HG02610 (cell line): Measurements from ENCODE around the gene OSBPL1A.
"Not testable (repeated sequence)": the region's sequence is repeated elsewhere in the genome, so short reads cannot be mapped to it uniquely, and the experiment has no call there.

Experiments used
- ATAC-seq: cut with Tn5 transposase; IDR thresholded peaks from one replicate; pipeline ENCODE4 v1.9.1; 2021; ENCODE audit warnings: mild to moderate bottlenecking, moderate library complexity; ENCODE audit not compliant: unreplicated experiment

Gene OSBPL1A

DNA sequence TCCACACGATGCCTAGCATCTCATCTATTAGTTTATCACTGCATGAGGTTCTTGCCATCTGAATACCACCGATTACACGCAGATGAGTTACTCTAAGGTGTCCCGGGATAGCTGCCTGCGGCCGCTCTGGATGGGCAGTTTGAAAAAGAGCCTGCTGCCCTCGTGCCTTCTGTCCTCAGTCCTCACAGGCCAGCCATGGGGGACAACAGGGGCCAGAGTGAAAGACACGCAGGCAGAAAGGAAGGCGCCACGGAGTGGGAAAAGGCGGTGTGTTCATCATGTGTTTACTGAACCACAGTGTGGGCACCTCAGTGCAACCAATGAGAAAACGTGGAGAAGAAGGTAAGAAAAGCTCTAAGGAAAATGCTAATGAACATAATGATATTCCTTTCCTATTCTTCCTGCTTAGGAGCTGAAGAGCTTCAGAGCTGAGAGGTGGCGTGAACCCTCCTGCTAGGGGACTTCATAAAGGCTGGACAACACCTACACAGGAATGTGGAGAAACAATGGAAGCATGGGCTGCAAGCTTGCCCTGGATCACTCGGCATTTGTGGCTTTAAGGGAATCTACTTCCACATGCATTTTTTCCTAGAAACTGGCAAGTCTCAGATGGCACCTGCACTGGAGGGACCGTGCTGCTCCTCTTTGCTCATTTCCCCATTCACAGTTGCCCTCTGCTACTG is 207.8 kb downstream of the OSBPL1A start:
- ATAC-seq: no peak

DNA sequence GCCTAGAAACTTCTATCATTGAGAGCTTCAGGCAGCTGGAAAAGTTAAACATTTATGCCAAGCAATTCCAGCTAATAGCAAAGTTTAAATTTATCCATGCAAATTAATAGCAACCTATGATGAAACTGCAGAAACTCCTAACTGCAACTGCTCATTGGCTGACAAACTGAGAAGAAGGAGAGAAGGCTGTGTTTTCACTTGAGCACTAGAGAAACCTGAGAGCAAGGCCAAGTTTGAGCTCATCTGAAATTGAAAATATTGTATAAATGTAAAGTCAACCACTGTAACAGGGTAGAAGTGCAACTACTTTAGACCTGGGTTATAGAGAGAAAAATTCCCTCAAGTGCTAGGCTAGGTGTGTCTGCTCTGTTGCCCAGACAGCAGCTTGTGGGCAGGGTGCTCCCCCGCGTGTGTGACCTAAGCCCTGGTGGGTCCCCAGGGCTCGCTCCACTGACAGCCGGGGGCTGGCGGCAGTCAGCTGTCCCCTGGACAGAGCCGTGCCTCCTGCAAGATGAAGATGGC is 208.6 kb downstream of the OSBPL1A start:
- peak; percentile 83 for ATAC-seq

- no peak for ATAC-seq
Observed at GRCh38 chr18:24188120-24188519, 209.5 kb downstream of the OSBPL1A start.

DNA sequence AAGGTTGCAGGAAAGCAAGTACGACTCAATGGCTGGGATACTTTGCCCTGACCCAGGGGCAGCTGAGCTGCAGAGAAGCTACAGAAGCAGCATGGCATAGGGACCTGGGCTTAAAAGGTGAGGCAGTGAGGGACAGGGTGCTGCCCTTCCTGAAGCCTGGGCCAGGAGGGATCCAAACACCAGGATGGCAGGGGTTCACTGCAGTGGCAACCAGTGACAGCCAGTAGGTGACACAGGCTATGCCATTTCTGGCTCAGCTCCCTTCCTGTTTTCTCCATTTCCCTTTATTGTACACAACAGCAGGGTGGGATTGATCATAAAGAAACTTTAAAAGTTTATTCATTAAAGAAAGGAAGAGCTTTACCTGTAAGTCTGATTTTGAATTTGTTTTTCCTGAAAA is 209.9 kb downstream of the OSBPL1A start:
- ATAC-seq: no peak

DNA sequence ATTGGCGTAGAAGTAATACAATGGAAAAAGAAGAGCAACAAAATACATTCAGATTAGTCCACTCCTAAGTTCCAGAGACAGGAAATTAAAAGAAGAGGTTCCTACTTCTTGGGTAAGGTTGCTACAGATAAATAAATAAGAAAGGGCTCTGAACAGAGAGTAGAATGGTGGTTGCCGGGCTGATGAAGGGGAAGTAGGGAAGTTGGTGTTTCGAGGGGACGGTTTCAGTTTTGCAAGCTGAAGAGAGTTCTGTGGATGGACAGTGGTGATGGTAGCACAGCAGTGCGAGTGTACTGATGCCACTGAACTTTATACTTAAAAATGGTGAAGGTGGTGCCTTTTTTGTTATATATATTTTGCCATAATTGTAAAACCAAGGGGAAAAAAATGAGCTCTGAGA is 210.6 kb downstream of the OSBPL1A start:
- ATAC-seq: peak; percentile 54

DNA sequence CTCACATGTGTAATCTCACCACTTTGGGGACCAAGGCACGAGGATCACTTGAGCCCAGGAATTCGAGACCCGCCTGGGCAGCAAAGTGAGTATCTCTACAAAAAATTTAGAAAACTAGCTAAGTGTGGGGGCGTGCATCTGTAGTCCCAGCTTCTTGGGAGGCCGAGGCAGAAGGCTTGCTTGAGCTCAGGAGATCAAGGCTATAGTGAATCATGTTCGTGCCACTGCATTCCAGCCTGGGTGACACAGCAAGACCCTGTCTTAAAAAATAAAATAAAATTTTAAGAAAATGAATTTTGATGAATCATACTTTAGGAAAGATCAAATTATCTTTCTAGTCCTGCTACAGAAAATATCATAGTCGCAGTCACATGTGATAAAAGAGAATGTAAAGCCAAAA is 211.8 kb downstream of the OSBPL1A start:
- ATAC-seq: no peak

- no peak for ATAC-seq
Observed at GRCh38 chr18:24181806-24182205, 215.8 kb downstream of the OSBPL1A start.

DNA sequence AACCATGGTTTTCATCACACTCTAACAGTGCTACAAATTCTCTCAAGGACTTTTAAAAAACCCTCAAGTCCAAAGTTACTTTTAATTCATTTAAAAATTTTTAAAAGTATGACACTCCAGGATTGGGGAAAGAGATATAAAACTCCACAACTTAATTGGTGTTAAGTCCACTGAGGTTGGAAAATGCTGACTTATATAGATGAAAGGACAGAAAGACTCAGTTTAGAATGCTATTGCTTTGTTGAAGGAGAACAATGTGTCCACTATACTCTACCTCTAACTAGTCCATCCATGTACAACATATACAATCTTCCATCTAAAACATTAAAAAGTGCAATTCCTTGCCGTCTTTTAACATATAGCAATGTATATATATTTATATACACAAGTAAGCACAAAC is 217.6 kb downstream of the OSBPL1A start:
- no peak for ATAC-seq

- no peak for ATAC-seq
Observed at GRCh38 chr18:24177499-24178133, 220.0 kb downstream of the OSBPL1A start.

- peak; percentile 80 for ATAC-seq
Observed at GRCh38 chr18:24176727-24177416, 220.8 kb downstream of the OSBPL1A start.

DNA sequence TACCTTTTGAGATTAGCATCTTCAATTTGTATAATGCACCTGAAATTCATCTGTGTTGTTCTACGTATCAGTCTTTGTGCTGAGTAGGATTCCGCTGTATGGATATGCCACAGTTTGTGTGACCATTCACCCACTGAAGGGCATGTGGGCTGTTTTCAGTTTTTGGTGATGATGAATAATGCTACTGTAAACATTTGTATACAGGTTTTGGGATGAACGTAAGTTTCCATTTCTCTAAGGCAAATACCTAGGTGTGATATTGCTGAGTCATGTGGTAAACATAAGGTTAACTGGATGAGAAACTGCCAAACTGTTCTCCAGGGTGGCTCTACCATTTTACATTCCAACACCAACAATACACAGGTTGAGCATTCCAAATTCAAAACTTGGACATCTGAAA is 223.6 kb downstream of the OSBPL1A start:
- ATAC-seq: peak; percentile 50

DNA sequence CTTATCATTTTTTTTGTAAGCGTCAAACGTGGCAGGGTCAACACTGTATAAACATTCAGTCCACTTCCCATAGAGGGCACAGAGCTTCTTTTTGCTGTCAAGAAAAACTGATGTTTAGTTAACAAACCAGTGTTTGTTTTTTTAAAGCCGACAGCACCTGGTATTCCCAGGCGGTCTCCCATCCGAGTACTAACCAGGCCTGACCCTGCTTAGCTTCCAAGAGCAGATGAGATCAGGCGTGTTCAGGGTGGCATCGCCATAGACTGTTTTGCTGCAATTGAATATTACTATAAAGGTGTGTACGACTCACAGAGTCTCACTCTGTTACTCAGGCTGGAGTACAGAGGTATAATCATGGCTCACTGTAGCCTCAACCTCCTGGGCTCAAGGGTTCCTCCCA is 227.3 kb downstream of the OSBPL1A start:
- ATAC-seq: no peak

DNA sequence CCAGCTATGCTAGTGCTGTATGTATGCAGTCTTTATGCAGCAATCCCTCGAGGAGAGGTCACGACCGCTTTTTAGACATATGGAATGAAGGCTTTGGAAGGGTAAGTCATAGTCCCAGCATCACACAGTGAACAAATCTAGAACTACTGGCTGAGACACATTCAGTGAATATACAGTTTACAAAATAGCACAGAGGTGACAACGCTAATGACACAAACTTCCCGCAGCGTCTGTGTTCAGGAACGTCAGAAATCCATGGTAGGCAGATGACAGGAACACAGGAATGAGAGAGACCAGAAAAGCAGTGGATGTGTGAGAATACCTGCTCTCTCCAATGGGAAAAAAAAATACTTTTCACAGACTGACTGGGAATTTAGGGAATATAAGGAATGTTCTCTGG is 229.1 kb downstream of the OSBPL1A start:
- ATAC-seq: no peak

- ATAC-seq: no peak
Observed at GRCh38 chr18:24161304-24161703, 236.3 kb downstream of the OSBPL1A start.

DNA sequence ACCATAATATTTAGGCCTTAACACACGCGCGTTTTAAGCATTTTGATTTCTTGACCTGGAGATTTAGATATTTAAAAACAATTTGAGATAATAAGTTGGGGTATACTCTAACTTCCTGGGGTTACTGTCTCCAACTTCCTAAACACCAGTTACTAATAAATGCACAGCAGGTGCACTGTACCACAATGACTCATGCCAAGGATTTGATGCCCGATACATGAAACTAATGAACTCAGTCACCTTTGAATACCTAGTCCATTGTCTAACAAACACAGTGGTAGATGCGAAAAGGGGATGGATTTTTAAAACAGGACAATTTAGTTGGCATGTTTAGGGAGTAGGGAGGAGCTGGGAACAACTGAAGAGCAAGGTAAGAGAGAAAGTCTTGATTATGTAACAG is 237.5 kb downstream of the OSBPL1A start:
- ATAC-seq: no peak

- no peak for ATAC-seq
Observed at GRCh38 chr18:24157855-24158254, 239.8 kb downstream of the OSBPL1A start.

DNA sequence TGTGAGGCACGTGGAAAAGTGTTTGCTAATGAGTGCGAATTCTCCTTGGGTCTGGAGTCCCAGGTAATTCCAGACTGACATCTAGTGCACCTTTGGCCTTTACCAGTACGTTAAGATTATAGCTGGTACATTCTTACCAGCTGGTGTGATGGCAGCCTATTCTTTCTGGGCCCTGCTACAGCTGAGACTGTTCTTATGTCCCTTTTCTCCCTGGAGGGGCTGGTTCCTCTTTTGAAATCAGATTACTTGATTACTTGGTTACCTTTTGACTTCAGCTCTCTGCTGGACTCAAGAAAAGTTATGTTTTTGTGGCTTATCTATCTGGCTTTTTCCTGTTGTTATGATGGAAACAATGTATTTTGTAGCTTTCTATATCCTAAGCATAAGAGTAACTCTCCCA is 244.2 kb downstream of the OSBPL1A start:
- ATAC-seq: no peak

DNA sequence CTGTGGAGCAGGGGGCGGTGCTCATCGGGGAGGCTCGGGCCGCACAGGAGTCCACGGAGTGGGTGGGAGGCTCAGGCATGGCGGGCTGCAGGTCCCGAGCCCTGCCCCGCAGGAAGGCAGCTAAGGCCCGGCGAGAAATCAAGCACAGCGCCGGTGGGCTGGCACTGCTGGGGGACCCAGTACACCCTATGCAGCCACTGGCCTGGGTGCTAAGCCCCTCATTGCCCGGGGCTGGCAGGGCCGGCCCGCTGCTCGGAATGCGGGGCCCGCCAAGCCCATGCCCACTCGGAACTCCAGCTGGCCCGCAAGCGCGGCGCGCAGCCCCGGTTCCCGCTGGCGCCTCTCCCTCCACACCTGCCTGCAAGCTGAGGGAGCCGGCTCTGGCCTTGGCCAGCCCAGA is 248.0 kb downstream of the OSBPL1A start:
- ATAC-seq: not testable (repeated sequence)

DNA sequence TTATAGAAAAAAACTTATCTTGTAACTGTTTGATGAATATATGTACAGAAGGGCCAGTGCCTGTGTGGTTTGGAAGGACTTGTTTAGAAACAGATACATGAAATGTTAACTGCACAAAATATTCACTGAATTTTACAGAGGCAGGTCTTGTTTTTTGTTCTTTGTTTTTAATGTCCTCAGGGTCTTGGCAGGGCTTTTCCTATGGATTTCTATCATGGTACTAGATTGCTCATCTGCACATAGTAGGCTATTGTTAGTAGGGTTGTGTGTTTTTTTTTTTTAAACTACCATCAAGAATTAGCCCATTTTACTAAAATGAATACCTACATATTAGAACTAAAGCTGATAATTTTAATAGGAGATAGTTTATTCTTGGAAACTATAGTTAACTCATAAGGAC is 255.2 kb downstream of the OSBPL1A start:
- ATAC-seq: no peak

DNA sequence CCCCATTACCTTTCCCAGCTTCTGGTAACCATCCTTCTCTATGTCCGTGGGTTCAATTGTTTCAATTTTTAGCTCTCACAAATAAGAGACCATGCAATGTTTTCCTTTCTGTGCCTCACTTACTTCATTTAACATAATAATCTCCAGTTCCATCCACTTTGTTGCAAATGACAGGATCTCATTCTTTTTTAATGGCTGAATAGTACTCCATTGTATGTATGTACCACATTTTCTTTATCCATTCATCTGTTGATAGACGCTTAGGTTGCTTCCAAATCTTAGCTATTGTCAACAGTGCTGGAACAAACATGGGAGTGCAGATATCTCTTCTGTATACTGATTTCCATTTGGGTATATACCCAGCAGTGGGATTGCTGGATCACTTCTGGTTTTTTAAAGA is 256.9 kb downstream of the OSBPL1A start:
- no peak for ATAC-seq

GRCh38 chr18:24138789-24139616 is 258.6 kb downstream of the OSBPL1A start, which contains the start of gene CABYR:
CABYR (plus strand) TSS chr18:24139062; CDS start chr18:24143115, 4,053 bp downstream.
- ATAC-seq: peak; percentile 88
